ENCODE results near the gene ACKR2.
"Not testable (repeated sequence)": the region's sequence is repeated elsewhere in the genome, so short reads cannot be mapped to it uniquely, and the experiment has no call there.

ACKR2 gene

DNA sequence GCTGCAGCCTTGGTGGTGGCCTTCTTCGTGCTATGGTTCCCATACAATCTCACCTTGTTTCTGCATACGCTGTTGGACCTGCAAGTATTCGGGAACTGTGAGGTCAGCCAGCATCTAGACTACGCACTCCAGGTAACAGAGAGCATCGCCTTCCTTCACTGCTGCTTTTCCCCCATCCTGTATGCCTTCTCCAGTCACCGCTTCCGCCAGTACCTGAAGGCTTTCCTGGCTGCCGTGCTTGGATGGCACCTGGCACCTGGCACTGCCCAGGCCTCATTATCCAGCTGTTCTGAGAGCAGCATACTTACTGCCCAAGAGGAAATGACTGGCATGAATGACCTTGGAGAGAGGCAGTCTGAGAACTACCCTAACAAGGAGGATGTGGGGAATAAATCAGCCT lies 56.0 kb downstream of the ACKR2 start:
- no peak for DNase-seq

DNA sequence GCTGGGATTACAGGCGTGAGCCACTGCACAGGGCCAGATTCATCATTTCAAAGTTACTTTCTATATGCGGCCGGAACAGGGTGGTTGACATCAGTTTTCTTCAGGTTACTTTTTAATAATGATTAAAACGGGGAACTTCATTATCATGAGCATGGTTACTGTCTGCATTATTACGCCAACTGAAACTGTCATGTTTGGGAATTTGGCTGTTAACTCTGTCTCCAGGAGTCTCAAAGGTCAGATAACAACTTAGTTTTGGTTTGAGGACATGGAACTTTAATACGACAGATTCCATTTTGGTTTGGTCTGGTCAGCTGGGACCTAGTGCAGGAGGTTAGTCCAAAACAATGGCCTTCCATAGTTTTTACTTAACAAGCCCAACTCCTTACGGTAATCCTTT lies 57.9 kb downstream of the ACKR2 start:
- DNase-seq = no peak

DNA sequence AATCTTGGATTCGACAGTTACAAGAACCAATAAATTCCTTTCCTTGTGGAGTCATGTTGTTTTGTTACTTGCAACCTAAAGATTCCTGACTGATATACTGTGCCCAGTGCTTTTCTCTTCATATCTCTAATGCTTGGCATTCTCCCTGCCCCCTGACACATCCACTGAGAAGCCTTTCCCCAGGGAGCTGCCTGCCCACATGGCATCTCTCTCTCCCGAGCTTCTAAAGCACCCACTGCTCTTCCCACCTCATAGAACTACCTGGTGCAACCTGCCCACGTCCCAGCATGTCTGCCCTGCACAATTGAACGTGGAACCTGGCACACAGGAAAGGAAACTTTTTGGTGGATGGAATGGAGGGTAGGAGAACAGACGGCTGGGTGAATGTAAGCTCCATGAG lies 59.6 kb downstream of the ACKR2 start:
- DNase-seq = no peak

DNA sequence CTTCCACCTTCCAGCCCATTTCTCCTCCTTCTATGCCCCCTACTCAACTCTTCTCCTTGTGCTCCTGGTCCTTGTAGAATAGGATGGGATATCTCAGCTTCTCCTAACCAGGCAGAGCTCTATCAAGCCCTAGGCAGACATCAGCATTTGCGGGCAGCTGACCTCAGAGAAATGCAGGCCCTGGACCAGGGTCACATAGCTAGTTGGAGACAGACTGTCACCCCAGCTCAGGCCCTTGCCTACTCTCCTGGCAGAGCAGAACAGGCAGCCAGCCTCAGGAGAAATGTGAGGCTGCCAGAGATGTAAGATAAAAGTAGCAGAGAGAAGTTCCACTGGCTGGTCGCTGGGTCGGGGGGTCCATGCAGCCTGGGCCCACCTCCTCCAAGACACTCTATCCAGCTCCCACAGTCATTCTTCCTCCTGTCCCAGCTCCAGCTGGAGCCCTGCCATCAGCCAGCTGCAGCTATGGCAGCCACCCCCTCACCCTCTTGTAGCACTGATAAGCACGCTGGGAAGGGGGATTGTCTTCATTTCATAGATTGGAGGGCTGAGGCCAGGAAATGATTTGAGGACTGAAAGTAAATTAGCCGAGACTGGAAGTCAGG lies 62.4 kb downstream of the ACKR2 start:
- DNase-seq = no peak

DNA sequence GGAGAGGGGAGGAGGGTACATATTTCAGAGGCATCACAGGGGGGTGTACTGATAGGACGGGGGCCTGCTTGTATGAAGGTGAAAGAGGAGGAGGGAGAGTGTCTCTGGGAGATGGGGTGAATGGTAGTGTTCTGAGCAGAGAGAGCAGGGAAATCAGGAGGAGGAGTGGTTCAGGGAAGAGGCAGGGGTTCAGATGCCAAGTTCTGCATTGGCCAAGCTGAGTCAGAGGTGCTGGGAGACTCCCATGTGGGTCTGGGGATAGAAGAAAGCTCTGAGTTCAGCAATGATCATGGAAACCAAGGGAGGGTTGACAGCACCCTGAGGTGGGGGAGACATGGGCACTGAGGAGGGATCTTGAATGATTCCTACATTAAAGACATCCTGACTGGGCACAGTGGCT lies 63.5 kb downstream of the ACKR2 start:
- no peak for DNase-seq

DNA sequence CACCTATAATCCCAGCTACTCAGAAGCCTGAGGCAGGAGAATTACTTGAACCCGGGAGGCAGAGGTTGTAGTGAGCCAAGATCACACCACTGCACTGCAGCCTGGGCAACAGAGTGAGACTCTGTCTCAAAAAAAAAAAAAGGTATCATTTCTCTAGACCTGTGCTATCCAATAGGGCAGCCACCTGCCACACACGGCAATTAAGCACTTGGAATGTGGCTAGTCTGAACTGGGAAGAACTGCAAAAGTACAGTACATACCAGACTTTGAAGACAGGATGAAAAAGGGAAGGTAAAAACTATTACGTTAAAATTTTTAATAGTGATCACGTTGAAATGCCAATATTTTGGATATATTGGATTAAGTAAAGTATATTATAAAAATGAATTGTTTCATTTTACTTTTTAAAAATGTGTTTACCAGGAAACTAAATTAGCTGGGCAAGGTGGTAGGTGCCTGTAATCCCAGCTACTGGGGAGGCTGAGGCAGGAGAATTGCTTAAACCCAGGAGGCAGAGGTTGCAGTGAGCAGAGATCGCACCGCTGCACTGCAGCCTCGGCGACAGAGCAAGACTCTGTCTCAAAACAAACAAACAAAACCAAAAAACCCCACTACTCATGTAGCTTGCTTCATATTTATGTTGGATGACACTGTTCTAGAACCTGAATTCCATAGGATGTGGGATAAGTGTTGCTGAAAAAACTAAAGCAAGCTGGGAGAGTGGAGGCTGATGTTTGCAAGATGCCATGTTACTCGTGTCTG lies 64.2 kb downstream of the ACKR2 start:
- DNase-seq = no peak

DNA sequence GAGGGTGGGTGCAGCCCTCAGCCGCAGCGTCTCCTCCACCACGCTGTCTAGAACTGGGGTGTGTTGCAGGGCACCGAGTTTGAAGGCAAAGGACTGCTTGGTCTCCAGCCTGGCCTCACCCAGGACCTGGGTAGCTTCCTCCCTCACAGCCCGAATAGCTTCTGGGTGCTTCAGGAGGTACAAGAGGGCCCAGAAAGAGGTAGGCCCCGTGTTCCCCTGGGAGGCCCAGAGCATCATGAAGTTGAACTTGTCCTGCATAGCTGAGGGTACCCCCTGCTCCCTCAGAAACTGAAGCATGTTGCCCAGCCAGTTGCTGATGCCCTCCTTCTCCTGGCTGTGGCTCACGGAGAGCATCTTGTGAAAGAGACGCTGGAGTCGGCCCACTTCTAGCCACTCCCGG lies 65.5 kb downstream of the ACKR2 start:
- no peak for DNase-seq

DNA sequence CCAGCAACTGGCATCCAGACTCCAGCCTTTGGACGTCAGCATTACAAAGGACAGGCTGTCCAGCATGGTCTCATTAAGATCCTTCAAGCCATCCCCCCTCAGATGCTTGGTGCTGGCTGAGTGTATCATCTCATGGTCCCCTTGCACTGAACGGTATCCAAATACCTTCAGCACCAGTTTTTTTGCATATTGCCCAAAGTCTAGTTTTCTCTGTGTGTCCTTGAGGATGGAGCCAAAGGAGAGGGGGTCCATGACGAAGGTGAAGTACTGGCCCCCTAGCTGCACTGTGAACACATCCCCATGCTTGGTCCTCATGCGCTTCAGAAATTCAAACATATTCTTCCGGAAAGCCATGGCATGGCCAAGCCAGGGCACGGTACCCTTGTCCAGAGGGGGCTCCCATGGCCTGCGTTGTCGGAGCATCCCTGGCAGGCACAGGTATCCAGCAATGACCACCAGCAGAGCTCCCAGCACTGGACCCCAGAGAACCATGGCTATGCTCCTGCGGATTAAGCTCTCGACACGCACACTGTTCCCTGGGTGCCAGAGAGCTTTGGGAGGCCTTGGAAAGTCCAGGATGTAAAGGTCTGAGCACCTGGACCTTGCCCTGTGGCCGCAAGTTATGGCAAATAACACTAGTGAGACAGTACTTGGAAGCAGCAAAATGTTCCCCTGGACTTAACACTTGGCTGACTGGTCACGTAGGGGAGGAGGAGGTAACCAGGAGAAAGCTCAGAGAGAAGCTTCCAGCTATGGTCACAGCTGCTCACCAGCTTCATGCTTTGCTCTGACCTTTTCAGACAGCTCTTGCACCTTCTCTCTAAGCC lies 66.3 kb downstream of the ACKR2 start, which contains the start of gene CYP8B1:
TSS of gene CYP8B1 (minus strand) at position 555 of the 827 bp plus-strand sequence. CDS start at position 492, 63 bp downstream.
- no peak for DNase-seq

DNA sequence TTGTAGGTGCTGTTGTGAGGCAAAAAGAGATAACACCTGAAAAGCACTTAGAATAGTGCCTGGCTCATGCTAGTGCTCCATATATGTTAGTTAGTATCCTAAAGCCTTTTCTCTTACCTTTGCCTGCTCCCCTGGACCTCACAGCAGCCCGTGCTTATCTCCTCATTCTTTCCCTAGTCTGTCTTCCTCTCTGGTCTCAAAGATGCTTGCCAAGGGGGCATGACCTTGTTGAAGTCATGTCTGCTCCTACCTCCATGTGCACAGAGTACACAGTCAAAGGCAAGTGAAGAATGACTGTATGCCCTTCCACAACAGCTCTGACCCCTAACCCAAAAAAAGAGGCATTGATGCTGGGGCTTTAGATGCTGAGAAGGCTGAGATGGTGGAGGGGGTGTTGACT lies 67.2 kb downstream of the ACKR2 start:
- DNase-seq = no peak

DNA sequence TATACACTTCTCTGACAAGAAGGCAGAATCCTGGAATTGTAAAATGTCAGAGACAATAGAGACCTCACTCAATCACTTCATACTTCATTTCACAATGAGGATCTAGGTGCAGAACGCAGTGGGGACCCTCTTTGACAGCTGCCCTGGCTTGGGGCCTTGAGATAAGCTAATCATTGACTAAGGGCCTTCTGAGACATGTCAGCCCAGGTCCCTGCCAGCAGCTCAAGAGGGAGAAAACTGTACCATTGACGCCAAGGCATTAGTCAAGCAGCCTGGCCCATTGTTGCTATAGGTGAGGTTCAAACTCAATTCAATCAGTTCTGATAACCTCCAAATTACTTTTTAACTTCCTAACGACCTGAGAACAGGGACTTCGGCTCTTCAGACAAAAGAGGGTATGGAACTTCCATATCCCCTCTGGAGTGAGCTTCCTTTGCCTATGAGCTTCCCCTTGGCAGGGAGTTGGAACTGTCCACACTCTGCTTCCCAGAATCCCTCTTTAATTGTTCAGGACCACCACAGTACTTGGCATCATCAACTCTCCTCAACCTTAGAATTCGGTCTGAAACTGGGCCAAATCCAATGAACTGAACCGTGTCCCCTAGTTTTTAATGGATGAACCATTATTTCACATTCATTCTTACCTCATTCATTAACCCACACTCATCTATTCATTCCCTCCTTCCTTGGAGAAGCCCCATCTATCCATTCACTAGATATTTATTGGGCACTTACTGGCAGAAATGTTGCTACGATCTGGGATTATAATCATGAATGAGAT lies 67.9 kb downstream of the ACKR2 start:
- no peak for DNase-seq

DNA sequence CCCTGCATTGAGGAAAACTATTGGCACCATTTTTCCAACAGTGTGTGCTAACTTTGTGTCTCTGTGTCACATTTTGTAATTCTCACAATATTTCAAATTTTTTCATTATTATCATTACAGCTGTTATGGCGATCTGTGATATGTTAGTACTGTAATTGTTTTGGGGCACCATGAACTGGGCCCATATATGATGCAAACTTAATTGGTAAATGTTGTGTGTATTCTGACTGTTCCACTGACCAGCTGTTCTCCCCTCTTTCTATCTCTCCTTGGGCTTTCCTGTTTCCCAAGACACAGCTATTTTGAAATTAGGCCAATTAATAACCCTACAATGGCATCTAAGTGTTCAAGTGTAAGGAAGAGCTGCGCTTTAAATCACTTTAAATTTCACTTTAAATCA lies 68.6 kb downstream of the ACKR2 start:
- DNase-seq = no peak

DNA sequence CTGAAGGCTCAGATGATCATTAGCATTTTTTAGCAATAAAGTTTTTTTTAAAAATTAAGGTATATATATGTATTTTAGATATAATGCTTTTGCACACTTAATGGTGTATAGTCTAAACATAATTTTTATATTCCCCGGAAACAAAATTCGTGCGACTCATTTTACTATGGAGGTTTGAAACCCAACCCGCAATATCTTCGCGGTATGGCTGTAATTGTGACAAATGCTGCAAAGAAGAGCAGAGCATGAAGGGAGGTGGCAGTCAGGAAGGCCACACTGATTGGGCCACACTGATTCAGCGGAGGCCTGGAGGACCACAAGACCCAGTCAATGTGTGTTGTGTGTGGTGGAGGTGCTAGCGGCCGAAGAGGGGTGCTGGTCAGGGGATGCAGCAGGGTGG lies 70.9 kb downstream of the ACKR2 start:
- DNase-seq = no peak

DNA sequence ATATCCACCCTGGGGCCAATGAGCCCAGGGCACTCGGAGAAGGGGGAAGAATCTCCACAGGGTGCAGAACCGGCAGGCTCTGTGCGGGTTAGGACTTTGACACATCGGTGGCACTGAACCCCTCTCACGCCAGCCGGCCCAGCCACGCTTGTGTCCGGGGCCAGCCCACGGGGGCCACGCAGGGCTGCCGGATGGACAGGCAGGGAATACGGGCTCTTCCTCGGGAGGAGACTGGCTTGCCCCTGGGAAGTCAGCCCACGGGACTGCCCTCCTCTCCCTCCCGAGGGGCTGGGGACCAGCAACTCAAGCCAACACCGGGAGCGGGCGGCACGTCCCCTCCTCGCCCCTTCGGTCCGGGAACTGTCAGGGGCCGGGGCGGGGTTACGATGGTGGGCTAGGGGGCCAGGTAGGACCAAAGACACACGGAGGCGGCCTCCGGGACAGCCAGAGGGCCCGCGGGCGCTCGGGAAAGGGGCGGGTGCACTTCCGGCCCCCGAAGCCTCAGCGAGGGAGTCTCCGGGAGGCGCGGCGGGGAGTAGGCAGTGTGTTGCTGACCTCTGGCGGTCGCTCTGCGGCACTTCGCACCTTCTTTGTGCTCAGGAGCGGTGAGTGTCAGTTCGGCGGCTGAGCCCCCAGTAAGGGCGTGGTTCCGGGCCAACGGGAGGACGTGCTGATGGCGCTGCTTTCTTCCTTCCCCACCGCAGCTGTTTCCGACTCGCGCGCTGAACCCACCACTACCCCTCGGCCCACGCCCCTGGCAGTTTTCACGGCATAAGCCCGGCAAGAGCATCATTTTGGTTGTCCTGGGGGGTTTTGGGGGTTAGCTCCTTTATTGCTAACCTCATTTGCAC lies 71.6 kb downstream of the ACKR2 start:
- peak; percentile 67 for DNase-seq

DNA sequence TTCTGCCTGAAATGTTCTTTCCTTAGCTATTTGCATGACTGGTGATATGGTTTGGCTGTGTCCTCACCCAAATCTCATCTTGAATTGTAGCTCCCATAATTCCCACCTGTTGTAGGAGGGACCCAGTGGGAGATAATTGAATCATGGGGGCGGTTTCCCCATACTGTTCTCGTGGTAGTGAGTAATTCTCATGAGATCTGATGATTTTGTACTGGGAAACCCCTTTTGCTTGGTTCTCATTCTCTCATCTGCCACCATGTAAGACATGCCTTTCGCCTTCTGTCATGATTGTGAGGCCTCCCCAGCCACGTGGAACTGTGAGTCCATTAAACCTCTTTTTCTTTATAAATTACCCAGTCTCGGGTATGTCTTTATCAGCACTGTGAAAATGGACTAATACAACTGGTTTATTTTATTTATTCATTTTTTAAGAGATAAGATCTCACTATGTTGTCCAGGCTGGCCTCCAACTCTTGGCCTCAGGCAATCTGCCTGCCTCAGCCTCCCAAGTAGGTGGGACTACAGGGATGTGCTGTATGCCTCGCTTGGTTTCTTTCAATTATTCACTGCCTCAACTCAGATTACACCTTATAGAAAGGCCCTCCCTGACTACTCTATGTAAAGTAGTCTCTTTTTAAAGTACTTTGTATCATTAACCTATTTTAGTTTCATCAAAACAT lies 74.1 kb downstream of the ACKR2 start:
- not testable (repeated sequence) for DNase-seq

DNA sequence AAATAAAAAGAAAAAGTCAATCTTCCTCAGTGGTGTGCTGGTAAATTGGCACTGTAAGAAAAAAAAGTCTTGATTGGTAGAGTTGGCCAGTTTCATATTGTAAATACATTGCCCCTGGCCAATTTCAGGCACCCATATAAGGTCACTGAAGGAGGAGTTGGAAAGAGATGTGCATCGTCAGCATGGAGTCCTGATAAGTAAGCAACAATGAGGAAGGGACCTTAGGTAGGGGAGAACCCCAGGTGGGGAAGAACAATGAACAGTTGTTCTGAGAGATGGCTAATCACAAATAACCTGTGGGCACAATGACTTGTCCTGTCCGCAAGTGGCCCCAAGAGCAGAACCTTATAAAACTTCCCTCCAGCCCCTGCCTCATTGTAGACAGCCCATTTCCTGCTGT lies 75.1 kb downstream of the ACKR2 start:
- no peak for DNase-seq

DNA sequence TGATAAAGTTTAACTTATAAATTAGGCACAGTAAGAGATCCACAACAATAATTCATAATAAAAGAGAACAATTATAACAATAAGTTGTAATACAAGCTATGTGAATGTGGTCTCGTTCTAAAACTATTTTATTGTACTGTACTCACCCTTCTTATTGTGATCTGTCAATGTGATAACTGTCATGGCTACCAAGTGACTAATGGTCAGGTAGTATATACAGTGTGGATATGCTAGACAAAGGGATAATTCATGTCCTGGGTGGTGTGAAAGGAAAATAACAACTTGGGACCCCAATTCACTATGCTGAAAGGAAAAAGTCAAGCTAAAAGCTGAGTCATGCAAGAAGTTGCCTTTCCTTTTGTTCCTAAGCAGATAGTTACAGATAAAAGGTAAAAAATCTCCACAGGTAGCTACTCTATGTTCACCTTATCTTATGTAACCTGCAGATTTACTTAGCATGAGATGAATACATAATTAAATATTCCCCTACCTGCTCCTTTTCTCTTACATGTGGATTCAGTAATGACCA lies 77.1 kb downstream of the ACKR2 start:
- DNase-seq = no peak

DNA sequence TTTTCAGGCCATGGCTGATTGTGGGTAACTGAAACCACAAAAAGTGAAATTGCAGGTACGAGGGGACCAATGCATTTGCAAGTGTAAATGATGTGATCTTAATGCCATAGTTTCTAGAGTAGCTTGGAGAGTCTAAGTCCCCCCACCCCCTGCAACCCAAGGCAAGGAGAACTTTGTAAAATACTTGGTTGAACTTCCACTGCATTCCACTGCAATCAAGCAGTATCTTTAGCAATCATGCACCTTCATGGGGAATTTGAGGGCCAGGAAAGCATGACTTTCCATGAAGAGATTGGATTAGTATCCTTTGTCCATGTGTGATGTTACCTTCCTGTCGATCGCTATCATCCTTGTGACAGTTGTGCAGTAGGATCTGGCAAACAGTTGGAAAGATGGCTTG lies 77.8 kb downstream of the ACKR2 start:
- DNase-seq = no peak

DNA sequence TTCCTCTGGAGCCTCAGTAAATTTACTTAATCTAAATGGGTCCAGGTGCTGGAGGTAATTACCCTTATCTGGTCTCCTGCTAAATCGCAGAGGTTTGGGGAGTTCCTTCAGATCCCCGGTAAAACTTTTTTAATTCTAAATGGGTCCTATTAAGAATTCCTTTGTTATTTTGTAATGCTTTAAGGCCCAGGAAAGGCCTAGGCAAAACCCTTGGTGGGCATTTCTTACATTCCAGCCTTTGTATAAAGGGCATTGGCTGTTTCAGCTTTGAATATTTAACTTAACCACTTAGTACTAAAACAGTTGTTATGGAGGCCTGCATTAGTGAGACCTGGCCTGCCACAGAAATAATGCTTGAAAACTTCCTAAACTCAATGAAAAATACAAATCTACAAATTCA lies 81.8 kb downstream of the ACKR2 start:
- no peak for DNase-seq

DNA sequence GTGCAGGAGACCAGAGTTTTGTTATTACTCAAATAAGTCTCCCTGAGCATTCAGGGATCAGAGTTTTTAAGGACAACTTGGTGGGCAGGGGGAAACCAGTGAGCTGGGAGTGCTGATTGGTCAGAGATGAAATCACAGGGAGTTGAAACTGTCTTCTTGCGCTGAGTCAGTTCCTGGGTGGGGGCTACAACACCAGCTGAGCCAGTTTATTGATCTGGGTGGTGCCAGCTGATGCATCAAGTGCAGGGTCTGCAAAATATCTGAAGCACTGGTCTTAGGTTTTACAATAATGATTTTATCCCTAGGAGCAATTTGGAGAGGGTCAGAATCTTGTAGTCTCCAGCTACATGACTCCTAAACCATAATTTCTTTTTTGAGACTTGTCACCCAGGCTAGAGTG lies 82.9 kb downstream of the ACKR2 start:
- DNase-seq = no peak

DNA sequence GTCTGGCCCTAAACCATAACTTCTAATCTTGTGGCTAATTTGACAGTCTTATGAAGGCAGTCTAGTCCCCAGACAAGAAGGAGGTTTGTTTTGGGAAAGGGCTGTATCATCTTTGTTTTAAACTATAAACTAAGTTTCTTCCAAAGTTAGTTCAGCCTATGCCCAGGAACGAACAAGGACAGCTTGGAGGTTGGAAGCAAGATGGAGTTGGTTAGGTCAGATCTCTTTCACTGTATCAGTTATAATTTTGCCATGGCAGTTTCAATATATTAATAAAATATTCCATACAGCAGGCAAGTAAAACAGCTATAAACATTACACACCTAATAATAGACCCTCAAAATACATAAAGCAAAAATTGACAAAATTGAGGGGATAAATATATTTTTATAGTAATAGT lies 83.6 kb downstream of the ACKR2 start:
- DNase-seq = no peak

All from NCI-H2171 treated with DMSO at 0.1 percent for 48 hours (cell line).